Activated CD8-positive, alpha-beta memory T cell treated with anti-CD3 and anti-CD28 coated beads for 24 hours (primary cell): ENCODE results near the gene CDIPT.
"Not testable (repeated sequence)": the region's sequence is repeated elsewhere in the genome, so short reads cannot be mapped to it uniquely, and the experiment has no call there.

ENCODE experiments used
- DNase-seq: peaks from one replicate; pipeline ENCODE4 v3.0.0-alpha.2; 2020

Gene CDIPT

DNA sequence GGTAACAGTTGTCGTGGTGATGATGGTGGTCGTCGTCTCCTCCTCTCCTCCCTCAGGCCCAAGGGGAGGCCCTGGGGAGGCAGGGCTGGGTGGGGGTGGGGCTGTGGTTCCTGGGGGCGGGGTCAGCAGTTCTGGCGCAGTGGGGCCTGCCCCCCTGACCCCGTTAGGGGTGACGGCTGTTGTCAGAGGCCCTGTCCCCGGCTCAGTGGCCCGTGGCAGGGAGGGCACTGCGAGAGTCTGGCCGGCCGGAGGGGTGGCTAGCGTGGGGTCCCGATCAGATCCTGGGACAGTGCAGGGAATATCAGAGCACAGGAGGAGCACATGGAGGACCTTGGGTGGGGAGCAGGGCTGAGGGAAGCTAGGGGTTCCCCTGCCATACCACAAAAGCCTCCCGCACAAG is 33.8 kb upstream of the CDIPT start:
- DNase-seq, result no peak

DNA sequence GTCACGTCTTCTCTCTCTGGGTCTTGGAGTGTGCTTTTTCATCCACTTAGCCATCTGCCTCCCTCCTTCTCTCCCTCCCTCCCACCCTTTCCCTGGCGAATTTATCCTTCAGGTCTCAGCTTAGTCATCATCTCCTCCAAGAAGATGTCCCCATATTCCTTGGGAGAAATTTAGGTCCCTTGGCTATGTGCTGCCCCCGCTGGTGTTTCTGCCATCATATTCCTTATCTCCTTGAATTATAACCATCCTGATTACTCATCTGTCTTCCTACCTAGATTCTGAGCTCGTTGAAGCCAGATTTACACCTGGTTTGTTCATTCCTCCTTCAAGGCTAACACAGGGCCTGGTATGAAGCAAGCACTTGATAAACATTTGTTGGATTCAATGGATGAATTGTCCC is 31.3 kb upstream of the CDIPT start:
- no peak for DNase-seq

DNA sequence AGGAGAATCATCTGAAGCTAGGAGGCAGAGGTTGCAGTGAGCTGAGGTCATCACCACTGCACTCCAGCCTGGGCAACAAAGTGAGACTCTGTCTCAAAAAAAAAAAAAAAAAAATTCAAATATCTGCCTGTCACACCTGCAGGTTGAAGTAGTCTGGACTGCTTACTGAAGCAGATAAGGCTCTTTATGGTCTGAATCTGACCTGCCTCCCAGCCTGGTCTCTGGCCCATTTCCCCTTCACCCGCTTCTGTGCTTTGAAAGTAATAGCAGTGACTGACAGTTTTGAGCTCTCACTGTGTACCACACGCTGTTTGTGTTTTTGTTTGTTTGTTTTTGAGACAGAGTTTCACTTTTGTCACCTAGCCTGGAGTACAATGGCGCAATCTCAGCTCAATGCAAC is 30.5 kb upstream of the CDIPT start:
- no peak for DNase-seq

DNA sequence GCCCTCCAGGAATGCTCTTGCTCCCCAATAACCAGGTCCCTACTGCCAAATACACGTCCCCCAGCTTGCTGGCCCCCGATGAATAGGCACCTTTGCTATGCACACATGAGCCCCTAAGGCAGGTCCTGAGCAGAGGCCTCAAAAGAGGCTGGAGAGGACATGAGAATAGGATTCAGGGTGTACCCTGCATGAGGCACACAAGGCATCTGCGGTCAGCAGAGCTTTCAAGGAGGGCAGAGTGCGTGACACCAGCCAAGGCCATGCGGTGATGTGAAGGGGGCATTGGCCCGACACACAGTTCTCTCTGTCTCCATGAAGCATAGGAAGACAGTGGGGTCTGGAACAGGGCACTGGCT is 29.4 kb upstream of the CDIPT start:
- no peak for DNase-seq

DNA sequence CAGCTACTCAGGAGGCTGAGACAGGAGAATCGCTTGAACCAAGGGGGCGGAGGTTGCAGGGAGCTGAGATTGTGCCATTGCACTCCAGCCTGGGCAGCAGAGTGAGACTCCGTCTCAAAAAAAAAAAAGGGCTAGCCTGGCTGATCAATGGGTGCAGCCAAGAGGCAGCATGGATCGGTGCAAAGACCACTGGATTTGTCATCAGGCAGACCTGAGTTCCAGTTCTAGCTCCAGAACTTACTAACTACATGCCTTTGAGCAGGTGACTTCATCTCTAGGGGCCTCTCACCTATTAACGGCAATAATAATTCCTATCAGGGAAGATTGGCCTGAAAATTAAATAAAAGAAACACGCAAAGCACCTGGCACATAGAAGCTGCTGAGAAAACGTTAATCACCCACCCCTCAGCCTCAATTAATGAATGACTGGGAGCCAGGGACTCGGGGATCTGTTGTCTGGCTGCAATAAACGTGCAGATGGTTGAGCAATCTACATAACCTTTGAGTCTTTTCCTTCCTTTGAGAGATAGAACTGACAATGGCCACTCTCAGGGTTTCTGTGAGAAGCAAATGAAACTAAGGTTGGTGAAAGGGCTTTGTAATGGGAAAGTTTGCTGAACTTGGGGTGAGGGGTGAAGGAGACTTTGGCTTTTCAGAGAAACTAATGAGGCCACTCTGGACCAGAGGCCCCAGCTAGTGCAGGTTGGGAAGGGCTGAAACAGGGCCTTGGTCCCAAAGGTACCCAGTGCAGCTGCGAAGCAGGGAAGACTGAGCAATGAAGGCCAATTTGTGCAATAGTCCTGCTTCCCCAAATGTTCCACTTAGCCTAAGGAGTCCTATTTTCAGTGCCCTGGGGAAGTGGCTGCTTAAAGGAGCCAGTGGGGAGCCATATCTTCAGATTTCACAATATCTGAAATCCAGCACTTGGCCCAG is 28.8 kb upstream of the CDIPT start:
- DNase-seq, result no peak

DNA sequence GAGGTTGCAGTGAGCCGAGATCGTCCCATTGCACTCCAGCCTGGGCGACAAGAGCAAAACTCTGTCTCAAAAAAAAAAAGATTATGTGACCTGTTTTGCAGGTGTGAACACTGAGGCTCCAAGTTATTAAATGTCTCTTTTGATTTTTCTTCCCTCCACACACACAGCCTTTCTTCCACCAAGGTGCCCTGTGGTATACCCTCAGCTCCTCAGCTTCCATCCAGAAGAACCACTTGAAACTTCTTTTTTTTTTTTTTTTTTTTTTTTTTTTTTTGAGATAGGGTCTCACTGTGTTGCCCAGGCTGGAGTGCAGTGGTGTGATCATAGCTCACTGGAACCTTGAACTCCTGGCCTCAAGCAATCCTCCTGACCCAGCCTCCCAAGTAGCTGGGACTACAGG is 26.3 kb upstream of the CDIPT start:
- DNase-seq, result not testable (repeated sequence)

DNA sequence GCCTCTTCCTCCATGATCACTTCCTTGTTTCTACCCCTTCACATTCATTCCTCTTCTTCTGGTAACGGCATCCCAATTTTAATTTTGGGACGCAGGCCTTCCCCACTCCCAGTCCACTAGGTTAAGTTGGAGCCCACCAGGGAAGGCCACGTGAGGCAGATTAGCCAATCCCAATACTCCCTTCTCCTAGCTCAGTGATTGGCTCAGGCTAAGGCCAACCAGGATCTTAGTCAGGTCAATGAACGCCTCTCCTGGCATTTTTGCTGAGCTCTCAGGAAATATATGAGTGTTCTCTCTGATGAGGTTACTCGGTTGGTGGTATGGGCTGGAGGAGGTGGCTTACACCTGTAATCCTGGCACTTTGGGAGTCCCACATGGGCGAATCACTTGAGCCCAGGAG is 21.0 kb upstream of the CDIPT start:
- no peak for DNase-seq

DNA sequence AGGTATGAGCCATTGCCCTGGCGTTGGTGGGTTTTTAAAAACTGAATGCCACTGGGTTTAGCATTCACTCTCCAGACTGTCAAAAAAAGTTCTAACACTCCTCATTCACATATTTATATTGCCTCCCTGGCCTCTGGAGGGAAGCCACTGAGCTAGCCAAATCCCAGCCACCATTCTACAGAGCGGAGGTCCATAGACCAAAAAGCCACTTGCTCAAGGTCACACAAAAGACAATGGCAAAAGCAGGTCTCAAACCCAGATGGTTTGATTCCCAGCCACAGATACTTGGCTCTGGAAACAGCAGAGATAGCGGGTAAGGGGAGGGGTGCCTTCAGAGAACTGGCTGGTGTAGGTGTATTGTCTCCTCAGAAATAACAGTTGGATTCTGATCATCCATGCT is 18.0 kb upstream of the CDIPT start:
- DNase-seq, result no peak

DNA sequence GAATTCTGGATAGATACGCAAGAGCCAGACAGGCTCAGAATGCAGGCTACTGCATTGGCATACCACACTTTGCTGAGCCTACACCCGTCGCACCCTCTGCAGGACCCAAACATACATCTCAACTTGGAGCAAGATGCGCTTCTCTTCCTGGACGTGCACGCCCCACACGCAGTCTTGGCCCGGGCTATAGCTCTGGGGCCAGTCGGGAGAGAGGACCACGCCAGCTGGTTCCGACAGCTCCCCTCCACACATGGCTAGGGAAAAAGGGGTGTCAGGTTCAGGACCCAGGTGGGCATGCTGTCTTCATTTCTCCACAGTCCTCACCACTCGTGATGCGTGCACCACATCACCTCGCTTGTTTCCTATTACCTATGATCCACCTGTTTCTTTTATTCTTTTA is 15.1 kb upstream of the CDIPT start:
- no peak for DNase-seq

DNA sequence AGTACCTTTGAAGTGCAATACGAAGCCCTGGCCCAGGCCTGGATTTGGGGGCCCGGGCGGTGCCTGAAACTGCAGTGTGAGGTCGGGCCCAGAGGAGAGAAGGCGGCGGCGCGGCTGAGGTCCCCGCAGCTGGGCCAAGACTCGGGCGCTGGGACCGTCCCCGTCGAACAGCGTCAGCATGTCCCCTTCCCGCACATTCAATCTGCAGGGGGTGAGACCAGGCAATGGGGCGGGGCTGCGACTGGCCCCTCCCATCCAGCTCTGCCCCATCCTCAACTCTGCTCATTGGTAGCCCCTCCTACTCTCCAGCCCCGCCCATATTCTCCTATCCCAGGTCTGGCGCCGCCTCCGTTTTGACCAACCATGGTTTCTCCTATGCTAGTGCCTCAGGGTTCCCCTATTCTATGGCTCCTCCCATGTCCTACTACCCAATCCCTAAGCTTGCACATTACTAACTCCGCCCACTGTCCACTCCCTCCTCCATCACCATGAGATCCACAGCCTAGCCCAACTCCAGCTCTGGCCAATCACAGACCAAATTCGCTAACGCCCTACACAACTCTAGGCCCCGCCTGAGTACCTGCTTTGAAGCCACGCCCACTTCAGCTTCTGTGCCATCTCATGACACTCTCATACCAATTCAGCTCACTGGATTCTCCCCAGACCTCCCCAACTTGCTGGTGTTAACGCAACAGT is 14.4 kb upstream of the CDIPT start:
- peak; percentile 68 for DNase-seq

DNA sequence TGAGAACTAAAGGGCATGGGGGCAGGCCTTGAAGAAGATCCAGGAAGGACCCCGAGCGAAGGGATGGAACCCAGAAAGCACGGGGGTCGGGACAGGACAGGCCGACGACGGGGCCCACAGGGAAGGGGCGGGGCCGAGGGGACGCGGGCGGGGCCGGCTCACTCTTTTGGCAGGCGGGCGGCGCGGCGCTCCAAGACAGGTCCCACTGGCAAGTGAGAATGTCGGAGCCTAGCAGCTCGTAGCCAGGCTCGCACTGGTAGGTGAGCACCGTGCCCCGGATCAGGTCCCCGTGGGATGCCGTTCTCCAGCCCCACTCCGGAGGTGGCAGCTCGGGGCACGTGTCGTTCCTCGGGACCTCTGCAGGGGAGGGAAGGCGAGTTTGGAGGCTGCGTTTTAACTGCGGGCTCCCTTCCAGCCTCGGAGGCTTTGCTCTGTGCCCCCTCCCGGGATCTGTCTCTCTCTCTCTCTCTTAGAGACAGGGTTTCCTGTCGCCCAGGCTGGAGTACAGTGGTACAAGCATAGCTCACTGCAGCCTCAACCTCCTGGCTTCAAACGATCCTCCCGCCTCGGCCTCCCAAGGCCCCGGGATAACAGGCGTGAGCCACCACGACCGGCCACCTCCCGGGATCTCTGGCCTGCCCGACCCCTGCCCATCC is 13.7 kb upstream of the CDIPT start:
- DNase-seq, result peak; percentile 76

DNA sequence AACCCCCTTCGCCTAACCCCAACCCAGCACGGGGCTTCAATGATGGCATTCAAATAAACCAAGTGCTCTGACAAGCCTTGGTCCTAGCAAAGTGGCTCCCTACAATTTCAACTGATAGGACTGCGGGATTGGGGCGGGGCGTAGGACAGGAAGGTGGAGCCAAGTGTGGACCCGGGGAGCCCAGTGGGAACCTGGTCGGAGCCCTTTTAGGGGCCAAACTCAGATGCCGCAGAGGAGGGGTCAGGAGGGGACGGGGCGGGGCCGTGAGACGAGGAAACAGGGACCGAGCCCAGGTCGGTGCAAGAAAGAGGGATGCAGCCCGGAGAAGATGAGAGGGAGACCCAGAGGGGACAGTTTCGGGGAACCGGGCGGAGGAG is 13.2 kb upstream of the CDIPT start:
- no peak for DNase-seq

DNA sequence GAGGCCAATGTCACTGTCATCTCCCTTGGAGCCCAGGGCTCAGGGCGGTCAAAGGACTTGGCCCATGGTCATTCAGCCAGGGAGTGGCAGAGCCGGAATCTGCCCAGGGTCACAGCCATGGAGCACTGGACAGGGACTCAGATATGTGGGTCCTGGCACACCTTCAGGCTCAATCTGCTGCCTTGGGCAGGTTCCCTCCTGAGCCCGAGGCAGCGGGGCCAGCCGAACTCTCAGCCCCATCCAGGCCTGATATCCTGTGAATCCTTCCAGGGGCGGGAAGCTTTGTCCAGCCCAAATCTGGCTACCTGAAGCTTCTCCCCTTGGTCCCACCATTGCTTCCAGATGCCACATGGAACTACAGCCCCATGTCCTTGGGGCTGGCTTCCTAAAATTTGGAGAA is 12.2 kb upstream of the CDIPT start:
- no peak for DNase-seq

DNA sequence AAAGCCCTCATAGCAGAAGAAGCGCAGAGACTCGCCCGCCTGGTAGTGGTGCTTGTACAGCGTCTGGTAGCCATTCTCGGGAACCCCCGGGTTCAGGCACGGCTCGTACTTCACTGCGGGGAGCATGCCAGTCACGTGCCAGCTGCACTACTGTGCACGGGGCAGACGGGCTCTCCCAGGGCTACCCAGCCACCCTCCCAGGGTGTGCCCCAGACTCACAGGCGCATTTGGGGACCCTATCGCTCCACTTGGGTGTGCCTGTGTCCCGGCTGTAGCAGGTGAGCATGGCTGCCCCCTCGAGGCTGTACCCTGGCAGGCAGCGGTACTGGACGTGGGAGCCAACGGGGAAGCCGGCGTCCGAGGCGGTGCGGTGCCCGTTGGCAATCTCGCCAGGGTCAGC is 10.3 kb upstream of the CDIPT start:
- DNase-seq, result no peak

DNA sequence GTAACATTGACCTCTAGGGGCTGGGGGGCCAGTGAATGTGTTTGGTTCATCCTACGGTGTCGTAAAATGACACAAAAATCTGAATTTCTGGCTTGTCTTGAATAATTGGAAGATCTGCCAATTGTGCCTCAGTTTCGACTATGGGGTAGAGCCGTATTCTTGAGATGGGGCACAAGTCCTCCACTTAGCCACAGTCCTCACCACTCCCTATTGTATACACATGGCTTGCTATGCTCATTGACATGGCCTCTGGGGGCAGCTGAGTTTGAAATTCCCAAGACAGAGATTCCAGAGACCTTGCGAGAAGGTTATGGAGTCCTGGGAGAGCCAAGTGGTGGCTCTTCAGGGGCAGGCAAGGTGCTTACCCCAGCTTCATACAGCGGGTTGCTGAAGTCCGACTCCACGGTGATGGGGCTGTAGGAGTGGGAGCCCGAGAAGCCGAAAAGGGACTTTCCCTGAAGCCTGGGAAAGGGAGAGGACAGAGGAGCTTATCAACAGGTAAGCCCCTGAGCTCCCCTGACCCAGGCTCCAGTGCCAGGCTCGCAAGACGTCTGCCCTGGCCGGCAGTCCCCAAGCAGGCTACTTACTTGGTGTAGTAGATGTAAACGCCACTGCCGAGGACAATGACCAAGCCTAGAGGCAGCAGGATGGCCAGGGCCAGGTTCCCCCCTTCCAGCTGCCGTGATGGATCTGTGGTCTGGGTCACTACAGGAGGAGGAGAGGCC is 9.0 kb upstream of the CDIPT start:
- no peak for DNase-seq

DNA sequence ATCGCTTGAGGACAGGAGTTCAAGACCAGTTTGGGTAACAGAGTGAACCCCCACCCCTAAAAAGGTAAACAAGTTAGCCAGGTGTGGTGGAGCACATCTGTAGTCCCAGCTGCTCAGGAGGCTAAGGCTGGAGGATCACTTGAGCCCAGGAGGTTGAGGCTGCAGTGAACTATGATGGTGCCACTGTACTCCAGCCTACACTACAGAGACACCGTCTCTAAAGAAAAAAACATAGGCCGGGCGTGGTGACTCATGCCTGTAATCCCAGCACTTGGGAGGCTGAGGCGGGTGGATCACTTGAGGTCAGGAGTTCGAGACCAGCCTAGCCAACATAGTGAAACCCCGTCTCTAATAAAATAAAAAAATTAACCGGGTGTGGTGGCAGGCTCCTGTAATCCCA is 6.0 kb upstream of the CDIPT start:
- DNase-seq, result not testable (repeated sequence)

DNA sequence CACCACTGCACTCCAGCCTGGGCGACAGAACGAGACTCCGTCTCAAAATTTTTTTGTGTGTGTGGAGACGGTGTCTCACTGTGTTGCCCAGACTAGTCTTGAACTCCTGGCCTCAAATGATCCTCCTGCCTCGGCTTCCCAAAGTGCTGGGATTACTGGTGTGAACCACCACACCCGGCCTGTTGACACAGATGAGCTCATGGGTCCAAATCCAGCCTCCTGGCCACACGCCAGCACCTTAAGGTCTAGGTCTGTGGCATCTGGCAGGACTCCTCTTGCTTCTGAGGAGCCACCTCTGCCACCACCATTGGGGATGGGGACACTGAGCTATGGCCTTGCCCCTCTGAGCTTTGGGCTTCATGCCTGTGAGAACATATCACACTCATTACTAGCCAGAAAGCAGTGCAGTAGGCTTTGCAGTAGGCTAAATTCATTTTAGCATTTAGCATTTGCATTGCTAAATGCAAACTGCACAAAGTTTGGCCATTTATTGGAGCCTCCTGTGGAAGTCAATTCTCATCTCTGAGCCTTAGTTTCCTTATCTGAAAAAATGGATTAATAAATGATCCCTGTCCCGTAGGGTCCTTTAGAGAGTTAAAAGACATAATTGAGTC is 5.5 kb upstream of the CDIPT start:
- DNase-seq, result no peak

DNA sequence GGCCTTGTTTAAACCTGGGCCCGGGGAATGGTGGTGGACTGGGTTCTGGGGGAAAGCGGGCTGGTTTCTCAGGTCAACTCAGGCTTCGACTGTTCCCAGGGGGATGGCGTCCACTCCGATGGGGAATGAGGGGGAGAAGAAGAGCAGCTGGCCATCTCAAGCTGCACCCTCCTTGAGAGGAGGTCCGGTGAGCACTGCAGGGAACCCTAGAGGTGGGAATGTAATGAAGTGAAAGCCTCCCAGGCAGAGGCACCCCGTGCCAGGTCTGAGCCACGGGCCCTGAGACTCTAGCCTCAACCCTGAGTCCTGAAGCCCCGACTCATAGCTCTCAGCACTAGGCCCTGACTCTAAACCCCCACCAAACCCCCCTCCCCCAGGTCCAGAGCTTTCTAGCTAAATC is 1.2 kb upstream of the CDIPT start:
- DNase-seq, result no peak

DNA sequence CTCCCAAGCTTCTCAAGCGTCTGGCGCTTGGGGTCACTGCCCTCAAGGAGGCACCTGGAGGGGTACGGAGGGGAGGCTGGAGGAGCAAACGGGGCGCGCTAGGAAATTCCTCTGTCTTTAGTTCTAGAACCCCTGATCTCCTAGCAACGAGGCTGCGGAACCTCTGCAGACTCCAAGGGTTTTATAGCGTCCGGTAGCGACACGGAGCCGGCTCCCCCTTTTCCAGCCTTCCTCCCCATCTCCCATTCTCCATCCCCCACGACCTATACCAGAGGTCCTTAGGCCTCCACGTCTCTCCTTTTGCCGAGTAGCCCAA is 601 bp upstream of the CDIPT start:
- DNase-seq, result no peak

DNA sequence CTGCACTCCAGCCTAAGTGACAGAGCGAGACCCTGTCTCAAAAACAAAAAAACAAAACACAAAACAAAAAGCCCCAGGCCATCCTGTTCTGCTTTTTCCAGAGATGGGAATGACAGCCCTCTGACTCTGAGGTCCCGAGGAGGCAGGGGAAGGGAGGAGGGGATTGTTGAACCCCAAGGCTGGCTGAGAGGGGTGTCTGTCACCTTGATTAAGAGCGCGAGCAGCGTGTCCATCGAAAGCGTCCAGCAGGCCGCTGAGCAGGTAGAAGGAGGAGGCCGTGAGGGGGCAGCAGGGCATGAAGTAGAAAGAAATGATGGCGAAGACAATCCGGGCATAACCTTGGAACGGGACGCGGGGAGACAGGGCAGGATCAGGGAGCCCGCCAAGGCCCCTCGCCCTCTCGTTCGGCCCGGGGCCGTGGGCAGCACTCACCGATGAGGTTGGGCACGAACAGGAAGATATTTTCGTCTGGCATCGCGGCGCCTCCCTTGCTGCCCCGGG is 593 bp downstream of the CDIPT start:
- no peak for DNase-seq

DNA sequence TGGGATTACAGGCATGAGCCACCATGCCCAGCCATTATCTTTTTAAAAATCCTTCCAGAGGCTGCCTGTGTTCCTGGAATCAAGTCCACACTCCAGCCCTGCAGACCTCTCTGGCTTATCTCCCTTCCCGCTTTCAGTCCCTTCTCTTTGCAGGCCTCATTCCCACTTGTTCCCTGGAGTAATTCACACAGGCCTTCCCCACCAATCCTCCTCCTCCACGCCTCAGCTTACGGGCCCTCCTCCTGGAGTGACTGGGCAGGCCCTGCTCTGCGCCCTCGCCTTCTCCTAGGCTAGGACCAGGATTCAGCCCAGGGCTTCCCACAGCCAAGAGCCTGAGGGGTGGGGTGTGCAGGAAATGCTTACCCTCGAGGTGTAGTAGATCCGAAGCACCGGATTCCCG is 2.8 kb downstream of the CDIPT start:
- no peak for DNase-seq

DNA sequence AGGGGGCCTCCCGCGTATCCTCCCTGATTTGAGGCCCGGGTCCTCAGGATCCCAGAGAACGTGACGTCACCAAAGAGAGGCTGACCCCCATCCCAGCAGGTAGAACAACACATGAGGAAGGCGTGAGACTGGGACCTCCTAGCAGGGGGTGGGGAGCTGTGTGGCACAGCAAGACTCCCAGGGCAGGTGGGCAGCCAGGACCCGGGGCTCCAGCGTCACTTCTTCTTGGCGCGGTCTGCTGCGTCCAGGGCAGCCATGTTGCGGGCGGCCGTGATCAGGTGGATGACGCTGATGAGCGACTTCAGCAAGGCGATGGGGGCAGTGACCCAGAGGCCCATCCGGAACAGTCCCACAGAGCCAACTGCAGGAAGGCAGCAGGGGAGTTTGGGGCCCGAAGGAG is 4.1 kb downstream of the CDIPT start:
- no peak for DNase-seq
